BLaER1 (cell line): ENCODE results near the gene RRM1.

Experiments
- H3K27ac ChIP-seq: shearing (Covaris generic); formaldehyde crosslinking; 2 replicates; pipeline ENCODE4 v1.8.1; 2022
- H3K27me3 ChIP-seq: shearing (Covaris generic); formaldehyde crosslinking; 2 replicates; pipeline ENCODE4 v1.8.1; 2022
- H3K36me3 ChIP-seq: shearing (Covaris generic); formaldehyde crosslinking; 2 replicates; pipeline ENCODE4 v1.8.1; 2022
- H3K4me1 ChIP-seq: shearing (Covaris generic); formaldehyde crosslinking; 2 replicates; pipeline ENCODE4 v1.8.1; 2022
- H3K4me2 ChIP-seq: shearing (Covaris generic); formaldehyde crosslinking; 2 replicates; pipeline ENCODE4 v1.8.1; 2022
- H3K4me3 ChIP-seq: shearing (Covaris generic); formaldehyde crosslinking; 2 replicates; pipeline ENCODE4 v1.8.1; 2022
- H3K9ac ChIP-seq: shearing (Covaris generic); formaldehyde crosslinking; 2 replicates; pipeline ENCODE4 v1.8.1; 2022
- H3K9me3 ChIP-seq: shearing (Covaris generic); formaldehyde crosslinking; 2 replicates; pipeline ENCODE4 v1.8.1; 2022
- H4K20me1 ChIP-seq: shearing (Covaris generic); formaldehyde crosslinking; 2 replicates; pipeline ENCODE4 v1.8.1; 2022
- Cebpa-rat ChIP-seq: shearing (Covaris generic); IDR thresholded peaks from 2 replicates; pipeline ENCODE4 v1.8.1; 2022

RRM1 gene

DNA sequence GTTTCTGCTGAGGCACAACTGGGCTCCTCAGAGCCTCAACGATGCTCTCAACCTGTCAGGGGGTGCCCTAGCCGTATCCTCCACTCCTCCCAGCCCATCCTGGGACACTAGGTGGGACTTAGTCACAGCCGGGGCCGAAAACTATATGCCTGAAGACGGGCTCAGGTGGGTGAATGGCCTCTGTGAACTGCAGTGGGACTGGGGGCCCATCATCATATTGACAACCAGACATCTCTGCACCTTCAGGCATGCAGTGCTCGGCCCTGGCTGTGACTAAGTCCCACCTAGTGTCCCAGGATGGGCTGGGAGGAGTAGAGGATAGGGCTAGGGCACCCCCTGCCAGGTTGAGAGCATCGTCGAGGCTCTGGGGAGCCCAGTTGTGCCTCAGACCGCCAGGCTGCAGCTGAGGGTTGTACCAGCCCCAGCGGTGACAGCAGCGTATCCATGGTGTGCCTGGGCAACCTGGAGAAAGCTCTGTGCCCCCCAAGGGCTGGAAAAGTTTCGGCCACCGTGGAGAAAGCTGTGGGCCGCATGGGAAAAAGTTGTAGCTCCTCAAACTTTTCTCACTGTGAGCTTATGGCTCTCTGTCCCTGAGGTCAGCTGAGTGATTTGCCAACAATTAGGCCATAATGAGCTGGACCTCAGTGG lies 88.9 kb downstream of the RRM1 start:
- Histone ChIP-seq H3K9me3 (no peaks in the 10 kb centered on the region), H3K36me3 (no peaks in the 10 kb centered on the region), H3K27me3 (no peaks in the 10 kb centered on the region), H3K4me2 (no peak overlapping the region), H3K4me3 (no peak overlapping the region), H3K27ac (no peak overlapping the region), H4K20me1 (no peaks in the 10 kb centered on the region), H3K9ac (no peak overlapping the region), H3K4me1 (peaks cover 8% of the 10 kb centered on the region)
- TF ChIP-seq Cebpa-rat, result no peak

DNA sequence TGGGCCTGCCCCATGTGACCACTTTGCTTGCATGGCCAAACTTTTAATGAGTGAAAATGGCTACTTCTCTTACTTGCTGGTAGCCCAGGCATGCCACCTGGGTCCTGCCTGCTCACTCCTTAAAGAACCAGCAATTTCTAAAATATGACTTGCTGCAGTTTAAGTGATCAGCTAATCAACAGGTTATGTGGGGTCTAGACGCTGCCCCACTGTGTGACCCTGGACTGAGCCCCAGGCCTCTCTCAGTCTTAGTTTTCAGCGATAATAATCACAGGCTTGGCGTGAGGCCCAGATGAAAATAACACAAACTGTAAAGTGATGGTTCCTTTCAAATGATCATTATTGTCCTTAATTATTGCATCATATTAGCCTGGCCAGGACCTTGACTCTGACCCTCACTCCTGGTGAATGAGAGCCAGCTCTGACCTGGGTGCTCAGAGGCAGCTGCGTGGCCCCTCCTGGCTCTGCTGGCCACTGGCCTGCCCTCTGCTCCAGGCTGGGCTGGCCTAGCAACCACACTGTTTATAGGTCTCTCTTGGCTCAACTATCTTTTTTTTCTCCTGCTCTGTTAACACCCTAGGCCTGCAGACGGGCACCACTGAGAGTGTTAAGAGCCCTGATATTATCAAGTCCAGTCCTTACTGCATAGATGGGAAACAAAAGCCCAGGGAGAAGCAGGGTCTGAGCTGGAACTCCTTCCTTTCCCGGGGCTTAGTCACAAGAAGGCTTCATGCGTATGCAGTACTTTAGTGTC lies 89.7 kb downstream of the RRM1 start:
- Histone ChIP-seq H3K27me3 (no peaks in the 10 kb centered on the region), H3K4me2 (no peak overlapping the region), H3K4me1 (peaks cover 8% of the 10 kb centered on the region), H3K9ac (no peak overlapping the region), H3K9me3 (no peaks in the 10 kb centered on the region), H3K36me3 (no peaks in the 10 kb centered on the region), H3K27ac (no peak overlapping the region), H3K4me3 (no peak overlapping the region), H4K20me1 (no peaks in the 10 kb centered on the region)
- TF ChIP-seq Cebpa-rat, result peak; percentile 57; the same call in 1 of the 2 replicates

DNA sequence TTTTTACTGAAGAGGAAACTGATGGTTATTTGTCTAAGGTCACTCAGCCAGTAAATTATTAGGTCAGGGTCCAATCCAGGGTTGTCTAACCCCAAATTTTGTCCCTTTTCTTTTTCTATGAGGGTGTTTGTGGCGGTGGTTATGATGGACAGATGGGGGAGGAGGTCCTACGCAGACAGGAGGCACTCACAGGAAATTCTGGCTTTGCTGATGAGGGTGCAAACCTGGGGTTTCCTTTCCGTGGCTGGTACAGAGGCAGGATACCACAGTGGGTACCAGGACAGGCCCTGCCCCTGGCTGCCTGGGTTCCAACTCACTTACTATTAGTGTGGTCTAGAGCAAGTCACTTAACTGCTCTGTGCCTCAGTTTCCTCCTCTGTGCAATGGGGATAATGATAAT lies 91.0 kb downstream of the RRM1 start:
- Histone ChIP-seq H3K4me1 (peaks cover 8% of the 10 kb centered on the region), H3K27me3 (no peaks in the 10 kb centered on the region), H3K9ac (no peak overlapping the region), H3K27ac (no peak overlapping the region), H3K4me2 (no peak overlapping the region), H4K20me1 (no peaks in the 10 kb centered on the region), H3K36me3 (no peaks in the 10 kb centered on the region), H3K4me3 (no peak overlapping the region), H3K9me3 (no peaks in the 10 kb centered on the region)
- no peak for TF ChIP-seq Cebpa-rat

DNA sequence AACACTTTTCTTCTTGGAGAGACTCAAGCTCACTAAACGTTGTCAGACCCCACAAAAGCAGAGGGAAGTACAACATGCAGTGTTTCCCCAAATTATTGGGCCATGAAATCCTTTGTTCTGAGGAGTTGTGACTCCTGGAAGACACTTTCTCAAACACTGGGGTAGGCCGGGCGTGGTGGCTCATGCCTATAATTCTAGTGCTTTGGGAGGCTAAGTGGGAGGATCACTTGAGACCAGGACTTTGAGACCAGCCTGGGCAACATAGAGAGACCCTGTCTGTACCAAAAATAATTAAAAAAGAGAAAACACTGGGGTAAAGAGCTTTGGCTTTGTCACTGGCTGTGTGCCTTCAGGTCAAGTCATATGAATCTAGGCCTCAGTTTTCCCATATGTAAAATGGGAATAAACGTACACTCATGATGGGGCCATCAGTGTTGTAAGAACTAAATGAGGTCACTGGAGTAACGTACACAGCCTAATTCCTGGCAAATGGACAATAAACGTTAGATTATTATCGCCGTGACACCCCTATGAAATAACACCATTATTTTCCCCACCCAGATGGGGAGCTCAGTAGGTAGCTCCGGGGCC lies 92.0 kb downstream of the RRM1 start:
- H3K27me3 ChIP-seq, result no peaks in the 10 kb centered on the region
- H3K27ac ChIP-seq, result no peak overlapping the region
- peaks cover 8% of the 10 kb centered on the region for H3K4me1 ChIP-seq
- no peak for TF ChIP-seq Cebpa-rat
- H3K9ac ChIP-seq, result peak overlapping the region; percentile 70; the same call in 1 of the 2 replicates
- peak overlapping the region; percentile 69 for H3K4me3 ChIP-seq
- H3K36me3 ChIP-seq, result no peaks in the 10 kb centered on the region
- H4K20me1 ChIP-seq, result no peaks in the 10 kb centered on the region
- peak overlapping the region; percentile 90 for H3K4me2 ChIP-seq
- H3K9me3 ChIP-seq, result no peaks in the 10 kb centered on the region

DNA sequence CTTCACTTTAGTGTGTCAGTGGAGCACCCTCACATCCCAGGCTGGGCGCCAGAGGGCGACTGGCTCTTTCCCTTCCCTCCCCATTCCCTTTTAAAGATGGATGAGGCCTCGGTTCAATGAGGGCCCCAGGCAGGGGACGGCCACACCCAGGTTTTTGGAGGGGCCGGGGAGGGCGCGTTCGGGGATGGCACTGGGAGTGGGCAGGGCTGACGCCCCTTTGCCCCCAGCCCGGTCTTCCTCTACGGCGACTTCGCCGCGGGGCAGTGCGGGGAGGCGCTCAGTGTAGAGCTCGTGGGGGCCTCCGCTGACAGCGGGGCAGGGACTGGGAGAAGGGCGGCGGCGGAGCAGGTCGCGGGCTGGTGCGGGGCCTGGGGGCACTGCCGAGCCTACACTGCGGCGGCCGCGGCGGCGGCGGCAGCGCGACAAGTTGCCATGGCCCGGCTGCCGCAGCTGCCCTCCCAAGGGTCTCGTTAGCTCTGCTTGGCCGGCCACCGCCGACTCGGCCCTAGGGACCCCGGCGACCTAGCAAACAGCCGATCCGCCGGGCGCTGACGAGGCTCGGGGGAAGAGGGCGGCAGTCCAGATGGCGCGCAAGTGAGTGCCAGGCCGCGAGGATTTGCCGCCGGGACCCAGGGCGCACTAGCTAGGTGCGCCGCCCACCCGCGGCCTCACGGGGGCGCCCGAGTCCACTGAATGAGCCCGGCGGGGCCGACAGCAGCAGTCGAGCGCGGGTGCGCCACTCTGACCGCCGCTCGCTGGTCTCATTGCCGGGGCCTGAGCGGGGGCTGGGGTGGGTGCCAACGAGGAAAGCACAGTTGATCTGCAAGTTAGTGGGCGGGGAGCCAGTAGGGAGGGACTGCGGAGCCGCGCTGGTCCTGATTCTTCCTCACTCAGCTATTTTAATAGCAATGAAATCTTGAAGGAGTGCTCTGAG lies 92.7 kb downstream of the RRM1 start:
- peak overlapping the region; percentile 70; the same call in 1 of the 2 replicates for H3K9ac ChIP-seq
- H3K4me2 ChIP-seq, result peak overlapping the region; percentile 90
- H3K9me3 ChIP-seq, result no peaks in the 10 kb centered on the region
- H3K4me3 ChIP-seq, result peak overlapping the region; percentile 69
- no peaks in the 10 kb centered on the region for H4K20me1 ChIP-seq
- H3K4me1 ChIP-seq, result peaks cover 8% of the 10 kb centered on the region
- TF ChIP-seq Cebpa-rat, result no peak
- no peaks in the 10 kb centered on the region for H3K36me3 ChIP-seq
- H3K27me3 ChIP-seq, result no peaks in the 10 kb centered on the region
- H3K27ac ChIP-seq, result no peak overlapping the region
